Smooth muscle cell of bladder (primary cell): ENCODE results near the gene SUV39H2. TPM values are rescaled to one million over a fixed set of nuclear protein-coding genes. Genes with fewer than 3 reads are reported as not detected.

Source experiments
- total RNA-seq: library from RNA; depleted of rRNA; stranded (reverse); fragments of >200 nt; gene quantifications from 2 replicates; pipeline ENCODE4 v1.2.3, GENCODE V29; 2014

SUV39H2 gene
- total RNA-seq: 5.8 and 10.4 TPM in 2 replicates

GRCh38 chr10:14878266-14879123 is at the start of gene SUV39H2:
Gene SUV39H2 (plus strand): TSS chr10:14878866. CDS start chr10:14878889, 23 bp downstream.

GRCh38 chr10:14837757-14838581 is 40.7 kb upstream of the SUV39H2 start, which contains the start of the genes CDNF, HSPA14 and MSANTD7:
Gene CDNF (minus strand): TSS chr10:14838037. CDS start chr10:14837946, 91 bp downstream.
Gene HSPA14 (plus strand): TSS chr10:14838306. CDS start chr10:14838403, 97 bp downstream.
Gene MSANTD7 (plus strand): TSS chr10:14838306. CDS start chr10:14842285, 3,979 bp downstream.

Other genes starting within 250 kb of the SUV39H2 start
- 16.2 and 16.8 TPM in 2 replicates for gene FAM107B, start 104.0 kb upstream of the SUV39H2 start, total RNA-seq
- 1.1 and 2.2 TPM in 2 replicates for gene CDNF, start 40.8 kb upstream of the SUV39H2 start, total RNA-seq
- gene HSPA14, start 40.6 kb upstream of the SUV39H2 start, total RNA-seq: 10.4 and 11.9 TPM in 2 replicates
- 14.5 and 17.2 TPM in 2 replicates for gene MSANTD7, start 40.6 kb upstream of the SUV39H2 start, total RNA-seq
- 7.8 and 7.9 TPM in 2 replicates for gene DCLRE1C, start 75.2 kb downstream of the SUV39H2 start, total RNA-seq
- gene MEIG1, start 80.5 kb downstream of the SUV39H2 start, total RNA-seq: 0.28 TPM in 1 of 2 replicates, not detected in the other
- gene OLAH, start 165.1 kb downstream of the SUV39H2 start, total RNA-seq: under 0.01 and 0.09 TPM in 2 replicates
- 0.43 and 0.55 TPM in 2 replicates for gene ACBD7, start 209.9 kb downstream of the SUV39H2 start, total RNA-seq
- 10.3 and 10.5 TPM in 2 replicates for gene RPP38, start 218.5 kb downstream of the SUV39H2 start, total RNA-seq